A204.1 (cell line): ENCODE measurements around the gene NME7.
"Not testable (repeated sequence)": the region's sequence is repeated elsewhere in the genome, so short reads cannot be mapped to it uniquely, and the experiment has no call there.

ENCODE experiments used
- FAIRE-seq: peaks from 2 replicates; lab custom pipeline; 2012; peaks lifted over from hg19 to GRCh38; lab: Jason Lieb, UNC

NME7 gene

GRCh38 chr1:169125597-169125996 is 242.0 kb downstream of the NME7 start:
- FAIRE-seq = not testable (repeated sequence)

- FAIRE-seq = no peak
These were observed 243.1 kb downstream of the NME7 start for GRCh38 chr1:169124459-169124858.

GRCh38 chr1:169122976-169123375 is 244.6 kb downstream of the NME7 start:
- FAIRE-seq = no peak

- FAIRE-seq = no peak
These were observed 246.3 kb downstream of the NME7 start for GRCh38 chr1:169121146-169121923.

- no peak for FAIRE-seq
These were observed 247.5 kb downstream of the NME7 start for GRCh38 chr1:169120066-169120465.

- no peak for FAIRE-seq
These were observed 248.2 kb downstream of the NME7 start for GRCh38 chr1:169119405-169119804.

- no peak for FAIRE-seq
These were observed 249.4 kb downstream of the NME7 start for GRCh38 chr1:169118227-169118626.

GRCh38 chr1:169117599-169117998 is 250.0 kb downstream of the NME7 start:
- FAIRE-seq = no peak

- FAIRE-seq = no peak
These were observed 250.6 kb downstream of the NME7 start for GRCh38 chr1:169117014-169117413.

- no peak for FAIRE-seq
These were observed 251.6 kb downstream of the NME7 start for GRCh38 chr1:169115891-169116585.

GRCh38 chr1:169113613-169114119 is 253.9 kb downstream of the NME7 start:
- no peak for FAIRE-seq

- FAIRE-seq = no peak
These were observed 255.4 kb downstream of the NME7 start for GRCh38 chr1:169112241-169112640.

- FAIRE-seq = no peak
These were observed 256.1 kb downstream of the NME7 start for GRCh38 chr1:169111472-169111871.

- FAIRE-seq = no peak
These were observed 256.7 kb downstream of the NME7 start for GRCh38 chr1:169110689-169111447.

- no peak for FAIRE-seq
These were observed 257.4 kb downstream of the NME7 start for GRCh38 chr1:169110236-169110635.

- no peak for FAIRE-seq
These were observed 257.9 kb downstream of the NME7 start for GRCh38 chr1:169109561-169110134.

GRCh38 chr1:169108863-169109560 is 258.6 kb downstream of the NME7 start:
- FAIRE-seq = no peak

GRCh38 chr1:169108223-169108622 is 259.4 kb downstream of the NME7 start:
- FAIRE-seq = no peak

GRCh38 chr1:169107603-169108208 is 259.9 kb downstream of the NME7 start:
- FAIRE-seq = no peak

GRCh38 chr1:169106921-169107602 is 260.5 kb downstream of the NME7 start:
- no peak for FAIRE-seq
